Measurements from ENCODE around the gene FAM204A.

The FAM204A gene

DNA sequence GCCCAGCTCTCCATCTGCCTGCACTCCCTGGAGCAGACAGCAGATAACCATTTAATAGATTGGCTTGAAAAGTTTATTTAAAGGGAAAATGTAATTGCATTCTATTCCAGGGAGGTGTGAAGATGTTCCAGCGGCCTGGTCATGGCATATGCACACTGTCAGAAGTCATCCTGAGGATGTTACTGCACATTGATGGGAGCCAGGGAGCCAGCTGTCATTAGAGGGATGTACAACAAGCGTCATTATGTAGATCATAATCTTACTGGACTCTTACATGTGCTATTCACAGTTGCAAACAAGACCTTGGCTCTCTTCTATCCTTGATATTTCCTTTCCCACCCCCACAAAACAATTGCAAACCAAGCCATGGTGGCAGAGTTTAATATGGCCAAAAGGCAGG, 65.4 kb downstream of the FAM204A start:
- DNase-seq = no peak

DNA sequence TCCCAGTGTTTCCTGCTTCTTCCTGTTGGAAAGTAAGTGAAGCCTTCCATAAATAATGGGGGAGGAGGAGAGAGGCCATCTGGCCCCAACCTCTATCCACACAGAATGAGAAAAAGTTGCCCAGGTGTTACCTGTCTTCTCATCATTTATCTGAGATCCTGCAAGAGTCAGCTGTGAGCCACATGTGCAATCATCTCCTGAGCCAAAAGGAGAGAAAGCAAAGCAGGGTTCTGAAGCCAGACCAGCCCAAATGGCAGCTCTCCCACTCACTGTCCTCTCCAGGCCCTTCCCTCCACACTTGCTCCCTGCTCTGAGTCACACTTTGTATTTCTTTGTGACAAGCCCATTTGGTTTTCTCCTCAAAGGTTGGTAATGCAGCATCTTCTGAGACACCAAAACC, 65.9 kb downstream of the FAM204A start:
- no peak for DNase-seq

- no peak for DNase-seq
These were observed 68.5 kb downstream of the FAM204A start for GRCh38 chr10:118273662-118274061.

- no peak for DNase-seq
These were observed 69.4 kb downstream of the FAM204A start for GRCh38 chr10:118272767-118273166.

DNA sequence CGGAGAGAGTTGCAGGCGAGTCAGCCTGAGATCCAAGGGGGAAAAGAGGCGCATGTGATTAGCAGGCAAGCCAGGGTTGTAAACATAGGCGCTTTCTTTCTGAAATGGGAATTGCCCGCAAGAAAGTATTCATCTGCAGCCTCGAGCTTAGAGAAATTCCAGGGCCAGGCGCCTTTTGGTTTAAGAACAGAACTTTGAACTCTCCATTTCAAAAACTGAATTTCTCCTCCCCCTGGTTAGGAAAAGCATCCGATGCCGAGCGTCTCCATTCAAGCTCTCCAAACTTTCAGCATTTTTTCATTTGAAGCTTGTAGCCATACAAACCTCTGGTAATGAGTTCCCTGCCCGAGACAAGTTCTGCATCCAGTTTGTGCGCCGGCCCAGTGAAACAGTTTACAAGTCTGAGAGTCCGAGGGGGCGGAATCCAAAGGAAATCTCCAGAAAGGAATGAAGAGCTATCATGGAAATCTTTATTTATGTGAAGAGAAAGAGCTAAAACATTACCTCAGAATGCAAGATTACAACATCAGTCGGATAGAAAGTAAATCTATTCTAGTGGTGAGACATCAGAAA, 69.9 kb downstream of the FAM204A start:
- no peak for DNase-seq

- DNase-seq = no peak
These were observed 70.5 kb downstream of the FAM204A start for GRCh38 chr10:118271671-118272070.

- no peak for DNase-seq
These were observed 75.9 kb downstream of the FAM204A start for GRCh38 chr10:118266098-118266748.

DNA sequence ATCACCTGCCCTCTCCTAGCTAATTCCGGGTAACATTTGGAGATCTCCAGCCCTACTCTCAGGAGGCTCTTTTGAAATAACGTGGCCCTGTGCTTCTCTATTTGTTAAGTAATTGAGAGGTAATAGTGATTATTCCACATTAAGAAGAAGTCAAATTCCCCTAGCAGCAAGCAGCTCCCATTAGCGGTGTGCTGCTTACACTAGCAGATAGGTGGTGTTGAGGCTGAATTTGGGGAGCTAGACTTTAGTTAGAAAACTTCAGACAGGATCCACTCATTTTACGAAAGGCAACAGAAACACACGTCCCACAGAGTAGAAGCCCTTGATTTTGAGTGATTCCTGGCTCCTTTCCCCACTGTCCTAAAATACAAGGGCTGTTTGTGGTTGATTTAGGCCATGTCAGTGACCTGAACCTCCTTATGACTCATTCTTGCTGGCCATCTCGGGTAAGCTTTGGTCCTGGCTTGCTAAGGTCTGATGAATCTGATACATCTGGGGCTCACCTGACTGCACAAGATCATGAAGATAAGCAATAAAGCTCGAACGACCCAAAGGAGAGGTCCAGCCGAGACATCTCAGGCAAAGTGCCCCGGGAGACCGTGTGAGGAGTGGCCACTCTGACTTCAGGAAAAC, 77.2 kb downstream of the FAM204A start:
- no peak for DNase-seq

DNA sequence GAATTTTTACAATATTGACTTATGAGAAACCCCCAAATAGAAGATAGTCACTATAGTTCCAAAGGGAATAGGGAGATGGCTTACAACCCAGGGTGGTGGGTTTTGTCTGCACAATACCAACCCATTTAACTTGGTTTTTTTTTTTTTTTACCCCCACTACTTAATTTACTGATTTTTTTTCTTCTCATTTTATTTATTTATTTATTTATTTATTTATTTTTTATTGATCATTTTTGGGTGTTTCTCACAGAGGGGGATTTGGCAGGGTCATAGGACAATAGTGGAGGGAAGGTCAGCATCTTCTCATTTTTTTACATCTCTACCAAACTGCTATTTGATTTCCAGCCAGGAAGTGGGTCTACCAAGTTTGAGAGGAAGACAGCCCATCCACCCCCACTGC, 77.9 kb downstream of the FAM204A start:
- no peak for DNase-seq

DNA sequence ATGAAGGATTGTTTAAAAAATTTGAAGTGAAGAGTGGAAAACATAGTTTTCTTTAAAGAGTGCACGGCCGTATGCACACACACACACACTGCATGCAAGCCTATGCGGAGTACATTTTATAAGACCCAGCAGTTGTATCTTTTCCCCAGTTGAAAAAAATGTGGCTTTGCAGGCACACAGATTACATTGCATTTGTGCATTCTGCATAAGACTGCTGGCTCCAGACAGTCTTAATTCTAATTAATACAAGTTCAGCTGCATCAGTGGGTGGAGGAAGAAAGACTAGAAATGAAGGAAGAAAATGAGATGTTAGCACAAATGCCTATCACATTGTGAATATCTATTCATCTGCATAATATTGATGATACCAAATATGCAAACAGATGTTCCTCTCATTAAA, 79.6 kb downstream of the FAM204A start:
- DNase-seq = no peak

- DNase-seq = no peak
These were observed 82.7 kb downstream of the FAM204A start for GRCh38 chr10:118259288-118259906.

GRCh38 chr10:118258285-118258684, 83.8 kb downstream of the FAM204A start:
- DNase-seq = no peak

GRCh38 chr10:118256825-118257570, 85.1 kb downstream of the FAM204A start:
- no peak for DNase-seq

DNA sequence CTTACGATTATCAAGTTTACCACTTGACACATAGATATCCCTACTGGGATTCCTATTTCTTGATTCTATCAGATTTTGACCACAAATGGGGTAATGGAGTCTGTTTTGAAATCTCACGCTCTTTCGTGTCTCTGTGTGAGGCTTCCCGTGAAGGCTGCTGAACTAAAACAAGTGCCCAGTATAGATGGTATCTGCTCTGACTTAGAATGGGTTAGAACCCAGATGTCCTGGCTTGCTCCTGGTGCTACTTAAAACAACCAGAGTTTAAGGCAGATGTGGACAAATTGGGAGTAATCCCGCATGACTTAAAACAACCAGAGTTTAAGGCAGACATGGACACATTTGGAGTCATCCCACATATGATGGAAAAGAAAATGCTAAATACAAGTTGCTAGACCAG, 85.9 kb downstream of the FAM204A start:
- no peak for DNase-seq

DNA sequence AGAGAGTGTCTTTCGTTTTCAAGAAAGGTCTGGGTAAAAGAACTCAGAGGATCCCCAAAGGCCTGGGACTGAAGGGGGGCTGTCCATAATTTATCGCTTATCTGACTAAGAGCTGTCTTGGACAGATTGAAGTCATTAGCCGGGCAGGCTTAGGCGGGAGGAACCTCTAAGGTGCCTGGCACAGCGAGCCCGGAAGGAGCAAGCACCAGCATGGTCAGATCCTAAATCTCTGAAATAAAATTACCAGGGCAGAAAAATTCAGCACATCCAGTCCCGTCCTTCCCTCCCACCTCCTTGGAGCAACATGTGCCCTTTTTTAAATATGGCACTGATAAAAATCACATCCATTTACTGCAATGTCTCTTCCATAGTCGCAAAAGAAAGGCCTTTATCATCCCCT, 86.8 kb downstream of the FAM204A start:
- DNase-seq = no peak

- no peak for DNase-seq
These were observed 87.5 kb downstream of the FAM204A start for GRCh38 chr10:118254654-118255053.

- DNase-seq = no peak
These were observed 88.7 kb downstream of the FAM204A start for GRCh38 chr10:118253397-118253796.

GRCh38 chr10:118251791-118252190, 90.3 kb downstream of the FAM204A start:
- no peak for DNase-seq

DNA sequence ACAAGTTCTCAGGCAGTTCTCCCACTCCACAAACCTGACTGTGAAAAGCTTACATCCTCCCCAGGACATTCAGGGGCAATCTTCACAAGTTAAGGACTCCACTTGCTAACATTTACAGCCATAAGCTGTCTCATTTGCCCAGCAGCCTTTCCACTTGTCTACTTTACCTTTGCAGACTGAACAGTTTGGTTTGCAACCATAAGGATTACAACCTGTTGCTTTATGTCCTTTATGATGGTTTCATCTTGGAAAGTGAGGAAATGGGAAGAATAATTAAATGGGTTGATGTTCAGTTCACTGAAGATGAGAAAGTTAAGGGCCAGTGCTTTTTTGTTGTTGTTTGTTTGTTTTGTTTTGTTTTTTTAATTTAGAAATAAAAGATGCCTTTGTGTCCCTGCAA, 92.4 kb downstream of the FAM204A start:
- DNase-seq = no peak

Data from cerebellar nuclear complex (tissue), 1 donor.